A673 (cell line): ENCODE results near the gene ZNF718.

ENCODE experiments used
- CTCF ChIP-seq: fragments of 300-800, 200-600 bp; sonication (generic); conservative IDR thresholded peaks from 2 replicates; pipeline ENCODE4 v1.5.1; 2017; ENCODE audit warnings: low read depth, mild to moderate bottlenecking, antibody characterized with exemption, low read length, moderate library complexity, mixed read lengths
- EZH2 ChIP-seq: fragments of 200-600 bp; sonication (generic); IDR thresholded peaks from 2 replicates; pipeline ENCODE4 v1.6.1; 2017; ENCODE audit warnings: borderline replicate concordance, low read depth, mild to moderate bottlenecking, mixed read lengths, antibody characterized with exemption, low read length; ENCODE audit not compliant: poor library complexity, severe bottlenecking

GRCh38 chr4:98386-98785 lies 25.9 kb upstream of the ZNF718 start:
- TF ChIP-seq CTCF (no peak), EZH2 (no peak)
